H9 (cell line): ENCODE results near the gene GTF2F2. TPM values are rescaled to one million over a fixed set of nuclear protein-coding genes. Genes with fewer than 3 reads are reported as not detected.

ENCODE experiments used
- DNase-seq: peaks from one replicate; pipeline ENCODE4 v3.0.0-alpha.2; 2017
- H2AFZ ChIP-seq: one replicate; pipeline ENCODE4 v1.6.1; 2013; ENCODE audit warnings: mild to moderate bottlenecking, low read length, control low read depth, moderate library complexity
- H2AK5ac ChIP-seq: 2 replicates; pipeline ENCODE4 v1.6.1; 2013; ENCODE audit warnings: low read length, control low read depth, mixed read lengths; ENCODE audit not compliant: insufficient read length
- H2BK120ac ChIP-seq: one replicate; pipeline ENCODE4 v1.6.1; 2013; ENCODE audit warnings: low read depth, mild to moderate bottlenecking, low read length, control low read depth, inconsistent platforms; ENCODE audit not compliant: poor library complexity, severe bottlenecking
- H2BK12ac ChIP-seq: 2 replicates; pipeline ENCODE4 v1.6.1; 2013; ENCODE audit warnings: low read length, control low read depth, mixed read lengths, low read depth; ENCODE audit not compliant: insufficient read length
- H2BK15ac ChIP-seq: 2 replicates; pipeline ENCODE4 v1.6.1; 2013; ENCODE audit warnings: low read depth, low read length, control low read depth
- H2BK20ac ChIP-seq: one replicate; pipeline ENCODE4 v1.6.1; 2013; ENCODE audit warnings: low read depth, mild to moderate bottlenecking, low read length, control low read depth, inconsistent platforms; ENCODE audit not compliant: poor library complexity, severe bottlenecking
- H2BK5ac ChIP-seq: 2 replicates; pipeline ENCODE4 v1.6.1; 2013; ENCODE audit warnings: low read length, control low read depth, mixed read lengths; ENCODE audit not compliant: insufficient read length
- H3K14ac ChIP-seq: 2 replicates; pipeline ENCODE4 v1.6.1; 2013; ENCODE audit warnings: low read length, control low read depth; ENCODE audit not compliant: insufficient read depth
- H3K18ac ChIP-seq: 2 replicates; pipeline ENCODE4 v1.6.1; 2013; ENCODE audit warnings: low read depth, mild to moderate bottlenecking, mixed read lengths, low read length, control low read depth; ENCODE audit not compliant: insufficient read length
- H3K23ac ChIP-seq: 2 replicates; pipeline ENCODE4 v1.6.1; 2013; ENCODE audit warnings: low read length, control low read depth, mixed read lengths, low read depth; ENCODE audit not compliant: insufficient read length
- H3K23me2 ChIP-seq: 2 replicates; pipeline ENCODE4 v1.6.1; 2013; ENCODE audit warnings: low read depth, mild to moderate bottlenecking, mixed read lengths, low read length, control low read depth; ENCODE audit not compliant: insufficient read length, poor library complexity, severe bottlenecking
- H3K27ac ChIP-seq: 2 replicates; pipeline ENCODE4 v1.5.1; 2013; ENCODE audit warnings: low read length, control low read depth, mixed read lengths, low read depth; ENCODE audit not compliant: insufficient read length
- H3K27me3 ChIP-seq: 2 replicates; pipeline ENCODE4 v1.6.1; 2013; ENCODE audit warnings: low read length, control low read depth, inconsistent platforms; ENCODE audit not compliant: insufficient read depth
- H3K4ac ChIP-seq: 2 replicates; pipeline ENCODE4 v1.6.1; 2013; ENCODE audit warnings: low read depth, mild to moderate bottlenecking, control low read depth, inconsistent platforms, low read length, moderate library complexity
- H3K4me1 ChIP-seq: 2 replicates; pipeline ENCODE4 v1.6.1; 2013; ENCODE audit warnings: low read length, control low read depth, inconsistent platforms; ENCODE audit not compliant: insufficient read depth
- H3K4me2 ChIP-seq: 2 replicates; pipeline ENCODE4 v1.6.1; 2013; ENCODE audit warnings: low read length, control low read depth, mixed read lengths; ENCODE audit not compliant: insufficient read length, insufficient read depth
- H3K56ac ChIP-seq: 2 replicates; pipeline ENCODE4 v1.6.1; 2013; ENCODE audit warnings: low read depth, mild to moderate bottlenecking, mixed read lengths, low read length, control low read depth; ENCODE audit not compliant: insufficient read length
- H3K79me1 ChIP-seq: 2 replicates; pipeline ENCODE4 v1.6.1; 2013; ENCODE audit warnings: low read depth, mild to moderate bottlenecking, moderate library complexity, low read length, control low read depth, inconsistent platforms; ENCODE audit not compliant: insufficient read depth, poor library complexity, severe bottlenecking
- H3K79me2 ChIP-seq: 2 replicates; pipeline ENCODE4 v1.6.1; 2013; ENCODE audit warnings: low read length, control low read depth, inconsistent platforms; ENCODE audit not compliant: insufficient read depth
- H3K9ac ChIP-seq: 2 replicates; pipeline ENCODE4 v1.6.1; 2013; ENCODE audit warnings: low read length, control low read depth, mixed read lengths; ENCODE audit not compliant: insufficient read length; ENCODE audit errors: extremely low read depth
- H3K9me3 ChIP-seq: one replicate; pipeline ENCODE4 v1.6.1; 2013; ENCODE audit warnings: low read depth, low read length, inconsistent platforms; ENCODE audit not compliant: control insufficient read depth
- H3T11ph ChIP-seq: one replicate; pipeline ENCODE4 v1.6.1; 2013; ENCODE audit warnings: mild to moderate bottlenecking, low read length, control low read depth, inconsistent platforms
- H4K20me1 ChIP-seq: one replicate; pipeline ENCODE4 v1.6.1; 2013; ENCODE audit not compliant: control insufficient read depth, insufficient read length, insufficient read depth
- H4K5ac ChIP-seq: 2 replicates; pipeline ENCODE4 v1.6.1; 2013; ENCODE audit warnings: low read depth, mild to moderate bottlenecking, mixed read lengths, low read length, control low read depth; ENCODE audit not compliant: insufficient read length
- H4K8ac ChIP-seq: replicated peaks from 2 replicates; pipeline ENCODE4 v1.6.1; 2013; ENCODE audit warnings: low read length, control low read depth, mixed read lengths, low read depth; ENCODE audit not compliant: insufficient read length
- H4K91ac ChIP-seq: 2 replicates; pipeline ENCODE4 v1.6.1; 2013; ENCODE audit warnings: low read depth, mild to moderate bottlenecking, moderate library complexity, mixed read lengths, low read length, control low read depth; ENCODE audit not compliant: insufficient read length
- H3K27ac Mint-ChIP-seq, 3 experiments: 2 replicates in 2 of 3; 3 replicates in 1 of 3; pipeline ENCODE4 v1.8.0; 2020 to 2021; ENCODE audit warnings: mixed read lengths in 3 of 3, mild to moderate bottlenecking in 1 of 3, moderate library complexity in 1 of 3
- H3K27me3 Mint-ChIP-seq: 2 replicates; pipeline ENCODE4 v1.8.0; 2021; ENCODE audit warnings: low read depth, mild to moderate bottlenecking, moderate library complexity, mixed read lengths
- H3K36me3 Mint-ChIP-seq, 3 experiments: 2 replicates in 2 of 3; 3 replicates in 1 of 3; pipeline ENCODE4 v1.8.0; 2020 to 2021; ENCODE audit warnings: low read depth in 3 of 3, mixed read lengths in 3 of 3; ENCODE audit not compliant: insufficient read depth in 1 of 3
- H3K4me1 Mint-ChIP-seq, 2 experiments: 2 replicates each; pipeline ENCODE4 v1.8.0; 2020; ENCODE audit warnings: mixed read lengths in 2 of 2
- H3K4me3 Mint-ChIP-seq, 2 experiments: 2 replicates in 1 of 2; 3 replicates in 1 of 2; pipeline ENCODE4 v1.8.0; 2020 to 2021; ENCODE audit warnings: mild to moderate bottlenecking in 2 of 2, mixed read lengths in 2 of 2, moderate library complexity in 1 of 2
- H3K9me3 Mint-ChIP-seq, 2 experiments: 2 replicates in 1 of 2; 3 replicates in 1 of 2; pipeline ENCODE4 v1.8.0; 2020; ENCODE audit warnings: mild to moderate bottlenecking in 2 of 2, mixed read lengths in 2 of 2, moderate library complexity in 1 of 2
- WGBS: extraction: QIAGEN DNeasy Blood & Tissue Kit; methylation state at CpG from one replicate; pipeline ENCODE4 v1.1.7; 2013; ENCODE audit warnings: missing lambda C conversion rate, low lambda C conversion rate, mixed read lengths; ENCODE audit not compliant: insufficient read length; ENCODE audit errors: extremely low coverage; 5-methylcytosine and 5-hydroxymethylcytosine counted together
- total RNA-seq: library from RNA; stranded (reverse); gene quantifications from 2 replicates; pipeline ENCODE4 v1.2.1, GENCODE V29; 2021
- TF ChIP-seq, protein P1 (sequence below): fragments of 200-600 bp; sonication (generic); conservative IDR thresholded peaks from 3 replicates; pipeline ENCODE4 v1.8.0; 2021; ENCODE audit warnings: antibody characterized with exemption, mild to moderate bottlenecking

GTF2F2 gene
- total RNA-seq, 1 experiment from 2014 or later: 29.6 TPM

DNA sequence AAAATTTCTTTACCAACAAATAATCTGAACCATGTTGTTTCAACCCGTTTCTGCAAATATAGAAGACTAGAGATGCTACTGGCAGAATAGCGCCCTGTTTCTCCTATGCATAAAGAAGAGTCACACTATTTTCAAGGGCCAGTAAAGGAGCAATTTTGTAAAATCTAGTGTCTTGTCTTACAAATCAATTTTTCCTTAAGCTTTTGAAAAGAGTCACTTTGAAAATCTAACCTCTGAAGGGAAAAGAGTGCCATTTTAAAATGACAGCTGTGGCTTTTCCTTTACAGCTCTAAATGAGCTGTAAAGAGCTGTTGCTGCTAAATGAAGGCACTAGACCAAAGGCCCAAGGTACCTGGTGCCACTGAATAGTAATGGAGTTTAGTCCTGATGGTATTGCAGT lies 16.9 kb upstream of the GTF2F2 start:
- WGBS: no CpG with 5 or more reads among the region's 2 CpGs
- Histone ChIP-seq H2BK15ac (no peak overlapping the region), H3K4ac (no peak overlapping the region), H3T11ph (no peak overlapping the region), H4K5ac (no peak overlapping the region), H3K4me2 (no peak overlapping the region), H2BK20ac (no peak overlapping the region), H3K27me3 (no peaks in the 10 kb centered on the region), H4K91ac (no peak overlapping the region), H3K27ac (no peak overlapping the region), H3K56ac (no peak overlapping the region), H2BK5ac (no peak overlapping the region), H3K4me1 (peaks cover 4% of the 10 kb centered on the region; the same call in 1 of the 2 replicates), H3K23ac (no peak overlapping the region), H2AK5ac (no peak overlapping the region), H3K79me1 (no peaks in the 10 kb centered on the region), H3K9me3 (no peaks in the 10 kb centered on the region), H3K14ac (no peak overlapping the region), H3K9ac (no peak overlapping the region), H2BK12ac (no peak overlapping the region), H2AFZ (no peak overlapping the region), H3K23me2 (no peaks in the 10 kb centered on the region), H4K8ac (no peak overlapping the region), H3K18ac (no peak overlapping the region), H4K20me1 (no peaks in the 10 kb centered on the region), H2BK120ac (no peak overlapping the region), H3K79me2 (no peaks in the 10 kb centered on the region)
- Mint-ChIP-seq H3K4me1 (peaks cover 43 to 54% of the 10 kb centered on the region in 2 experiments), H3K4me3 (no peak overlapping the region), H3K27me3 (no peaks in the 10 kb centered on the region), H3K9me3 (no peaks in the 10 kb centered on the region), H3K36me3 (no peaks in the 10 kb centered on the region), H3K27ac (no peak overlapping the region)
- TF ChIP-seq, protein P1, sequence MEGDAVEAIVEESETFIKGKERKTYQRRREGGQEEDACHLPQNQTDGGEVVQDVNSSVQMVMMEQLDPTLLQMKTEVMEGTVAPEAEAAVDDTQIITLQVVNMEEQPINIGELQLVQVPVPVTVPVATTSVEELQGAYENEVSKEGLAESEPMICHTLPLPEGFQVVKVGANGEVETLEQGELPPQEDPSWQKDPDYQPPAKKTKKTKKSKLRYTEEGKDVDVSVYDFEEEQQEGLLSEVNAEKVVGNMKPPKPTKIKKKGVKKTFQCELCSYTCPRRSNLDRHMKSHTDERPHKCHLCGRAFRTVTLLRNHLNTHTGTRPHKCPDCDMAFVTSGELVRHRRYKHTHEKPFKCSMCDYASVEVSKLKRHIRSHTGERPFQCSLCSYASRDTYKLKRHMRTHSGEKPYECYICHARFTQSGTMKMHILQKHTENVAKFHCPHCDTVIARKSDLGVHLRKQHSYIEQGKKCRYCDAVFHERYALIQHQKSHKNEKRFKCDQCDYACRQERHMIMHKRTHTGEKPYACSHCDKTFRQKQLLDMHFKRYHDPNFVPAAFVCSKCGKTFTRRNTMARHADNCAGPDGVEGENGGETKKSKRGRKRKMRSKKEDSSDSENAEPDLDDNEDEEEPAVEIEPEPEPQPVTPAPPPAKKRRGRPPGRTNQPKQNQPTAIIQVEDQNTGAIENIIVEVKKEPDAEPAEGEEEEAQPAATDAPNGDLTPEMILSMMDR: no peak
- no peak for DNase-seq
